ENCODE results near the gene ACACA. TPM values are rescaled to one million over a fixed set of nuclear protein-coding genes. Genes with fewer than 3 reads are reported as not detected.

Gene ACACA
- polyA plus RNA-seq, 4 donors: 38.8 to 48.6 (median 43.3) TPM

- peak in 1 of 4 donors; percentile 10 for DNase-seq (ENCODE audit: low read depth in 4 of 4, low spot score in 3 of 4)
These were observed 107.2 kb downstream of the ACACA start for GRCh38 chr17:37299257-37299980.

- no peak for DNase-seq (ENCODE audit: low read depth in 4 of 4, low spot score in 3 of 4)
These were observed 110.7 kb downstream of the ACACA start for GRCh38 chr17:37295888-37296287.

GRCh38 chr17:37294888-37295287 lies 111.7 kb downstream of the ACACA start:
- no peak for DNase-seq (ENCODE audit: low read depth in 4 of 4, low spot score in 3 of 4)

- DNase-seq (ENCODE audit: low read depth in 4 of 4, low spot score in 3 of 4): no peak
These were observed 112.9 kb downstream of the ACACA start for GRCh38 chr17:37293770-37294169.

- DNase-seq (ENCODE audit: low read depth in 4 of 4, low spot score in 3 of 4): no peak
These were observed 114.1 kb downstream of the ACACA start for GRCh38 chr17:37292429-37293139.

- DNase-seq (ENCODE audit: low read depth in 4 of 4, low spot score in 3 of 4): no peak
These were observed 115.3 kb downstream of the ACACA start for GRCh38 chr17:37291351-37291750.

GRCh38 chr17:37286430-37286829 lies 120.2 kb downstream of the ACACA start:
- DNase-seq (ENCODE audit: low read depth in 4 of 4, low spot score in 3 of 4): no peak

GRCh38 chr17:37284191-37284590 lies 122.4 kb downstream of the ACACA start:
- DNase-seq (ENCODE audit: low read depth in 4 of 4, low spot score in 3 of 4): no peak

- no peak for DNase-seq (ENCODE audit: low read depth in 4 of 4, low spot score in 3 of 4)
These were observed 123.1 kb downstream of the ACACA start for GRCh38 chr17:37283414-37283961.

- DNase-seq (ENCODE audit: low read depth in 4 of 4, low spot score in 3 of 4): no peak
These were observed 125.8 kb downstream of the ACACA start for GRCh38 chr17:37280841-37281240.

GRCh38 chr17:37278247-37278894 lies 128.3 kb downstream of the ACACA start:
- no peak for DNase-seq (ENCODE audit: low read depth in 4 of 4, low spot score in 3 of 4)

GRCh38 chr17:37276475-37276874 lies 130.2 kb downstream of the ACACA start:
- DNase-seq (ENCODE audit: low read depth in 4 of 4, low spot score in 3 of 4): no peak

- peak in 3 of 4 donors; percentile 18 to 29 (median 20) for DNase-seq (ENCODE audit: low read depth in 4 of 4, low spot score in 3 of 4)
These were observed 132.2 kb downstream of the ACACA start for GRCh38 chr17:37274461-37274860.

GRCh38 chr17:37273409-37274051 lies 133.1 kb downstream of the ACACA start:
- peak; percentile 18 to 44 (median 29) for DNase-seq (ENCODE audit: low read depth in 4 of 4, low spot score in 3 of 4)

GRCh38 chr17:37265446-37266173 lies 141.0 kb downstream of the ACACA start:
- DNase-seq (ENCODE audit: low read depth in 4 of 4, low spot score in 3 of 4): no peak

GRCh38 chr17:37261286-37261685 lies 145.3 kb downstream of the ACACA start:
- no peak for DNase-seq (ENCODE audit: low read depth in 4 of 4, low spot score in 3 of 4)

GRCh38 chr17:37259030-37259735 lies 147.5 kb downstream of the ACACA start:
- no peak for DNase-seq (ENCODE audit: low read depth in 4 of 4, low spot score in 3 of 4)

- DNase-seq (ENCODE audit: low read depth in 4 of 4, low spot score in 3 of 4): no peak
These were observed 150.0 kb downstream of the ACACA start for GRCh38 chr17:37256627-37257026.

- no peak for DNase-seq (ENCODE audit: low read depth in 4 of 4, low spot score in 3 of 4)
These were observed 151.2 kb downstream of the ACACA start for GRCh38 chr17:37255432-37255831.
